Endothelial cell of umbilical vein (primary cell): ENCODE measurements around the gene NEU1.

Experiments used
- CTCF ChIP-seq, 2 donors: IDR thresholded peaks; 1 replicate in 1 of 2; 2 replicates in 1 of 2; pipeline ENCODE4 v1.5.1; 2011; ENCODE audit warnings: low read length in 2 of 2, mild to moderate bottlenecking in 2 of 2, moderate library complexity in 2 of 2, control low read depth in 1 of 2, inconsistent platforms in 1 of 2, low read depth in 1 of 2; ENCODE audit not compliant: insufficient read depth in 1 of 2; ENCODE audit errors: extremely low read depth in 1 of 2
- EZH2 ChIP-seq: IDR thresholded peaks from 2 replicates; pipeline ENCODE4 v1.6.1; 2012; ENCODE audit warnings: borderline replicate concordance, low read depth, mild to moderate bottlenecking, moderate library complexity, low read length, inconsistent platforms; ENCODE audit not compliant: severe bottlenecking
- FOS ChIP-seq: IDR thresholded peaks from 2 replicates; pipeline ENCODE4 v1.6.1; 2011; ENCODE audit warnings: mild to moderate bottlenecking, low read length, moderate library complexity, borderline replicate concordance; ENCODE audit not compliant: insufficient read depth
- JUN ChIP-seq: IDR thresholded peaks from 2 replicates; pipeline ENCODE4 v1.6.1; 2011; ENCODE audit warnings: borderline replicate concordance, low read depth; ENCODE audit not compliant: insufficient read length, insufficient read depth
- MAX ChIP-seq: IDR thresholded peaks from 2 replicates; pipeline ENCODE4 v1.6.1; 2011; ENCODE audit not compliant: insufficient read depth, insufficient read length
- MYC ChIP-seq: IDR thresholded peaks from one replicate; pipeline ENCODE4 v1.6.1; 2011; ENCODE audit warnings: mild to moderate bottlenecking, low read depth, low read length
- POLR2A ChIP-seq: IDR thresholded peaks from 2 replicates; pipeline ENCODE4 v1.6.1; 2012; ENCODE audit warnings: low read depth, mild to moderate bottlenecking, control low read depth, low read length
- POLR2AphosphoS5 ChIP-seq: IDR thresholded peaks from 2 replicates; pipeline ENCODE4 v1.6.1; 2012; ENCODE audit warnings: low read depth, mild to moderate bottlenecking, control low read depth, low read length, moderate library complexity; ENCODE audit not compliant: insufficient read depth

- TF ChIP-seq MYC (no peak), CTCF (IDR thresholded peaks at IDR 0.05; ENCODE audit: extremely low read depth in 1 of 2, insufficient read depth in 1 of 2, low read depth in 1 of 2, low read length in 2 of 2) (no peak), MAX (no peak), EZH2 (no peak), POLR2A (peak; percentile 56), POLR2AphosphoS5 (peak; percentile 75), JUN (no peak), FOS (no peak)
Measured at GRCh38 chr6:31901953-31902643, 39.5 kb upstream of the NEU1 start, which contains the start of gene ZBTB12.
